Transverse colon (tissue), 4 donors: ENCODE results near the gene C1orf210. TPM values are rescaled to one million over a fixed set of nuclear protein-coding genes. Genes with fewer than 3 reads are reported as not detected.

Experiments
- DNase-seq: peaks from one replicate; pipeline ENCODE4 v3.0.0-alpha.2; 2019
- H3K27ac ChIP-seq, 4 donors: fragments of 200-600 bp; sonication (generic); 2 replicates each; pipeline ENCODE4 v1.5.1; 2016 to 2018; ENCODE audit warnings: inconsistent platforms in 4 of 4
- H3K27me3 ChIP-seq: fragments of 200-600 bp; sonication (generic); 2 replicates; pipeline ENCODE4 v1.5.1; 2017; ENCODE audit warnings: inconsistent platforms
- H3K36me3 ChIP-seq, 4 donors: fragments of 200-600 bp; sonication (generic); 2 replicates each; pipeline ENCODE4 v1.5.1; 2017 to 2019; ENCODE audit warnings: inconsistent platforms in 4 of 4
- H3K4me1 ChIP-seq, 4 donors: fragments of 200-600 bp; sonication (generic); 2 replicates each; pipeline ENCODE4 v1.5.1; 2017 to 2020; ENCODE audit warnings: inconsistent platforms in 4 of 4
- H3K4me3 ChIP-seq, 4 donors: fragments of 200-600 bp; sonication (generic); 1 replicate in 1 of 4; 2 replicates in 3 of 4; pipeline versions ENCODE4 v1.5.1 to v1.6.1; 2017 to 2019; ENCODE audit warnings: inconsistent platforms in 4 of 4
- H3K9me3 ChIP-seq, 2 donors: fragments of 200-600 bp; sonication (generic); 2 replicates each; pipeline ENCODE4 v1.5.1; 2017 to 2019; ENCODE audit warnings: inconsistent platforms in 2 of 2
- CTCF ChIP-seq, 5 experiments: fragments of 200-600 bp in 3 of 5; fragments of 450-650 bp in 2 of 5; sonication (generic) in 3 of 5; IDR thresholded peaks; 1 replicate in 2 of 5; 2 replicates in 3 of 5; pipeline ENCODE4 v1.5.1; 2016 to 2017; ENCODE audit warnings: antibody characterized with exemption in 5 of 5, inconsistent platforms in 3 of 5, mild to moderate bottlenecking in 2 of 5, moderate library complexity in 1 of 5
- EP300 ChIP-seq: sonication (generic); formaldehyde crosslinking; IDR thresholded peaks from one replicate; pipeline ENCODE4 v1.6.1; 2017; ENCODE audit warnings: antibody characterized with exemption, low read depth
- POLR2A ChIP-seq: fragments of 450-650 bp; IDR thresholded peaks from one replicate; pipeline ENCODE4 v1.6.1; 2016; ENCODE audit warnings: antibody characterized with exemption, mild to moderate bottlenecking, moderate library complexity
- POLR2AphosphoS5 ChIP-seq, 3 donors: sonication (generic); formaldehyde crosslinking; IDR thresholded peaks; one replicate each; pipeline ENCODE4 v1.6.1; 2016; ENCODE audit warnings: antibody characterized with exemption in 3 of 3
- WGBS, 2 donors: methylation state at CpG; one replicate each; pipeline ENCODE4 v1.1.5; 2018; ENCODE audit warnings: low coverage in 1 of 2; 5-methylcytosine and 5-hydroxymethylcytosine counted together
- in situ Hi-C, 4 donors: fragments of 200-750 bp; cut with MboI; loops; one replicate each; pipeline versions ENCODE4 v1.15.0 to v1.15.1; 2017; ENCODE audit warnings: low sequenced_read_pairs in 3 of 4, low pct_ligation_motif_present in 1 of 4, low pct_unique_long_range_greater_than_20kb in 1 of 4
- intact Hi-C: fragments of 100-400 bp; cut with DNase I; formaldehyde crosslinking; loops from one replicate; pipeline ENCODE4 v1.15.1; 2023; ENCODE audit warnings: low total_unique reads
- total RNA-seq, 4 donors: library from RNA; depleted of rRNA; stranded (reverse); fragments of >200 nt; gene quantifications; one replicate each; pipeline ENCODE4 v1.1.0, GENCODE V29; 2016

The C1orf210 gene
- total RNA-seq, 4 donors from 2014 or later, result 43.8 to 100 (median 57.6) TPM

GRCh38 chr1:43311521-43311920 is 26.1 kb upstream of the C1orf210 start:
- DNase-seq, result no peak
- H3K36me3 ChIP-seq, result no peaks in the 10 kb centered on the region
- H3K4me1 ChIP-seq, result peaks cover 0 to 13% (median 7%) of the 10 kb centered on the region in 4 donors
- H3K27me3 ChIP-seq, result no peaks in the 10 kb centered on the region
- no peak overlapping the region for H3K4me3 ChIP-seq
- intact Hi-C loops (no loop called here), in situ Hi-C loops (no loop called here)
- no peak overlapping the region for H3K27ac ChIP-seq
- TF ChIP-seq POLR2A (no peak), EP300 (no peak), POLR2AphosphoS5 (IDR thresholded peaks at IDR 0.05) (no peak), CTCF (IDR thresholded peaks at IDR 0.05) (no peak)
- 88% methylated on average over 5 to 9 of the region's 9 CpGs for whole genome bisulfite sequencing, 2 donors
- no peaks in the 10 kb centered on the region for H3K9me3 ChIP-seq

- intact Hi-C loops, result no loop called here
- Histone ChIP-seq H3K36me3 (no peaks in the 10 kb centered on the region), H3K27me3 (no peaks in the 10 kb centered on the region), H3K9me3 (no peaks in the 10 kb centered on the region), H3K4me3 (no peak overlapping the region), H3K4me1 (peaks cover 0 to 22% (median 8%) of the 10 kb centered on the region in 4 donors), H3K27ac (no peak overlapping the region)
- TF ChIP-seq POLR2A, result no peak
- no peak for TF ChIP-seq EP300
- TF ChIP-seq CTCF (IDR thresholded peaks at IDR 0.05), result no peak
- no peak for TF ChIP-seq POLR2AphosphoS5 (IDR thresholded peaks at IDR 0.05)
- 80 to 89% methylated on average over 2 to 13 of the region's 13 CpGs for WGBS, 2 donors
- DNase-seq, result no peak
- in situ Hi-C loops, result no loop called here
Observed at GRCh38 chr1:43309405-43310025, 24.1 kb upstream of the C1orf210 start.

GRCh38 chr1:43308635-43309404 is 23.4 kb upstream of the C1orf210 start:
- no peak overlapping the region for H3K27ac ChIP-seq
- WGBS, 2 donors, result 92 to 93% methylated on average over 5 to 20 of the region's 20 CpGs
- H3K27me3 ChIP-seq, result no peaks in the 10 kb centered on the region
- H3K4me3 ChIP-seq, result no peak overlapping the region
- no peaks in the 10 kb centered on the region for H3K36me3 ChIP-seq
- TF ChIP-seq POLR2A, result no peak
- no peak for TF ChIP-seq CTCF (IDR thresholded peaks at IDR 0.05)
- TF ChIP-seq POLR2AphosphoS5 (IDR thresholded peaks at IDR 0.05), result no peak
- no peak for TF ChIP-seq EP300
- DNase-seq, result no peak
- H3K9me3 ChIP-seq, result no peaks in the 10 kb centered on the region
- intact Hi-C loops (no loop called here), in situ Hi-C loops (no loop called here)
- H3K4me1 ChIP-seq, result peaks cover 3 to 24% (median 10%) of the 10 kb centered on the region in 4 donors

- in situ Hi-C loops (no loop called here), intact Hi-C loops (no loop called here)
- DNase-seq, result no peak
- H3K9me3 ChIP-seq, result no peaks in the 10 kb centered on the region
- no peaks in the 10 kb centered on the region for H3K36me3 ChIP-seq
- WGBS, 2 donors, result 88 to 95% methylated on average over 3 to 9 of the region's 9 CpGs
- TF ChIP-seq EP300, result no peak
- no peak for TF ChIP-seq POLR2AphosphoS5 (IDR thresholded peaks at IDR 0.05)
- TF ChIP-seq CTCF (IDR thresholded peaks at IDR 0.05), result no peak
- TF ChIP-seq POLR2A, result no peak
- peaks cover 9 to 26% (median 15%) of the 10 kb centered on the region in 4 donors for H3K4me1 ChIP-seq
- H3K27me3 ChIP-seq, result no peaks in the 10 kb centered on the region
- no peak overlapping the region for H3K27ac ChIP-seq
- no peak overlapping the region for H3K4me3 ChIP-seq
Observed at GRCh38 chr1:43307458-43308158, 22.2 kb upstream of the C1orf210 start.
